Neural cell (in vitro differentiated cells): Measurements from ENCODE around the gene JMJD1C. TPM values are rescaled to one million over a fixed set of nuclear protein-coding genes. Genes with fewer than 3 reads are reported as not detected.

Experiments used
- H2AFZ ChIP-seq: fragments of 200-600, 300-800 bp; sonication (generic), shearing (Covaris generic); 2 replicates; pipeline ENCODE4 v1.6.0; 2014; ENCODE audit warnings: low read depth, mild to moderate bottlenecking, antibody characterized with exemption, low read length, moderate library complexity
- H3F3A ChIP-seq: fragments of 200-600 bp; shearing (Covaris generic); 2 replicates; pipeline ENCODE4 v1.6.1; 2016; ENCODE audit warnings: mild to moderate bottlenecking, moderate library complexity, mixed read lengths, antibody characterized with exemption, low read length; ENCODE audit not compliant: insufficient read depth, poor library complexity, severe bottlenecking
- H3K27ac ChIP-seq: fragments of 200-600, 300-800 bp; sonication (generic), shearing (Covaris generic); 2 replicates; pipeline ENCODE4 v1.5.1; 2014; ENCODE audit warnings: mild to moderate bottlenecking, low read length, moderate library complexity
- H3K27me3 ChIP-seq: fragments of 300-800, 200-600 bp; sonication (generic), shearing (Covaris generic); 2 replicates; pipeline ENCODE4 v1.6.0; 2014; ENCODE audit warnings: mild to moderate bottlenecking, low read depth, low read length, moderate library complexity; ENCODE audit not compliant: insufficient read depth
- H3K36me3 ChIP-seq: fragments of 300-800, 200-600 bp; sonication (generic), shearing (Covaris generic); 2 replicates; pipeline ENCODE4 v1.5.1; 2014; ENCODE audit warnings: mild to moderate bottlenecking, antibody characterized with exemption, low read length, moderate library complexity; ENCODE audit not compliant: insufficient read depth
- H3K4me2 ChIP-seq: fragments of 300-800, 200-600 bp; sonication (generic), shearing (Covaris generic); 2 replicates; pipeline ENCODE4 v1.6.0; 2014; ENCODE audit warnings: mild to moderate bottlenecking, low read length
- H3K4me3 ChIP-seq: fragments of 300-800, 200-600 bp; sonication (generic), shearing (Covaris generic); 2 replicates; pipeline ENCODE4 v1.5.1; 2014; ENCODE audit warnings: mild to moderate bottlenecking, low read length, moderate library complexity
- H3K79me2 ChIP-seq: fragments of 200-600 bp; shearing (Covaris generic); replicated peaks from 2 replicates; pipeline ENCODE4 v1.6.0; 2014; ENCODE audit warnings: mild to moderate bottlenecking, low read length, moderate library complexity; ENCODE audit not compliant: insufficient read depth
- H3K9ac ChIP-seq: fragments of 300-800, 200-600 bp; sonication (generic), shearing (Covaris generic); 2 replicates; pipeline ENCODE4 v1.6.1; 2016; ENCODE audit warnings: mild to moderate bottlenecking, low read length, mixed read lengths
- H3K9me2 ChIP-seq: fragments of 200-600 bp; shearing (Covaris generic); 2 replicates; pipeline ENCODE4 v1.6.1; 2016; ENCODE audit warnings: mild to moderate bottlenecking, low read length, mixed read lengths; ENCODE audit not compliant: insufficient read depth
- H3K9me3 ChIP-seq: fragments of 200-600, 300-800 bp; sonication (generic), shearing (Covaris generic); 2 replicates; pipeline ENCODE4 v1.6.1; 2016; ENCODE audit warnings: mild to moderate bottlenecking, mixed run types, low read length, moderate library complexity, mixed read lengths
- H4K20me1 ChIP-seq: fragments of 200-600 bp; shearing (Covaris generic); 2 replicates; pipeline ENCODE4 v1.6.1; 2016; ENCODE audit warnings: mild to moderate bottlenecking, mixed run types; ENCODE audit not compliant: insufficient read depth
- EP300 ChIP-seq: fragments of 450-650 bp; conservative IDR thresholded peaks from 2 replicates; pipeline ENCODE4 v1.6.1; 2014; ENCODE audit warnings: antibody characterized with exemption, mild to moderate bottlenecking, moderate library complexity; ENCODE audit not compliant: poor library complexity, severe bottlenecking
- EZH2 ChIP-seq: fragments of 200-600, 300-800 bp; shearing (Covaris generic), sonication (generic); IDR thresholded peaks from 2 replicates; pipeline ENCODE4 v1.6.1; 2014; ENCODE audit warnings: antibody characterized with exemption, low read length, borderline replicate concordance, mild to moderate bottlenecking; ENCODE audit not compliant: insufficient read depth, poor library complexity, severe bottlenecking
- MXI1 ChIP-seq: fragments of 450-650 bp; conservative IDR thresholded peaks from 2 replicates; pipeline ENCODE4 v1.6.1; 2014; ENCODE audit warnings: antibody characterized with exemption, mild to moderate bottlenecking; ENCODE audit not compliant: poor library complexity, severe bottlenecking
- POLR2AphosphoS5 ChIP-seq: IDR thresholded peaks from 2 replicates; pipeline ENCODE4 v1.6.1; 2012
- RAD21 ChIP-seq: fragments of 450-650 bp; conservative IDR thresholded peaks from 2 replicates; pipeline ENCODE4 v1.6.1; 2014; ENCODE audit warnings: antibody characterized with exemption, mild to moderate bottlenecking, moderate library complexity
- SMC3 ChIP-seq: fragments of 450-650 bp; conservative IDR thresholded peaks from 2 replicates; pipeline ENCODE4 v1.6.1; 2014; ENCODE audit warnings: antibody characterized with exemption, mild to moderate bottlenecking, moderate library complexity; ENCODE audit not compliant: poor library complexity
- TAF1 ChIP-seq: IDR thresholded peaks from 2 replicates; pipeline ENCODE4 v1.6.1; 2012; ENCODE audit warnings: low read depth
- polyA plus RNA-seq: library from polyadenylated mRNA; depleted of rRNA; stranded (reverse); fragments of >200 nt; gene quantifications from 2 replicates; pipeline ENCODE4 v1.2.3, GENCODE V29; 2014
- TF ChIP-seq, protein P1 (sequence below): fragments of 450-650 bp; IDR thresholded peaks from 2 replicates; pipeline ENCODE4 v1.5.1; 2014; ENCODE audit warnings: antibody characterized with exemption, mild to moderate bottlenecking, moderate library complexity; ENCODE audit not compliant: poor library complexity, severe bottlenecking
- TF ChIP-seq, protein P2 (sequence below): IDR thresholded peaks from 2 replicates; pipeline ENCODE4 v1.6.1; 2012; ENCODE audit warnings: borderline replicate concordance

The JMJD1C gene
- polyA plus RNA-seq, 1 donor from 2014 or later = 108 TPM

DNA sequence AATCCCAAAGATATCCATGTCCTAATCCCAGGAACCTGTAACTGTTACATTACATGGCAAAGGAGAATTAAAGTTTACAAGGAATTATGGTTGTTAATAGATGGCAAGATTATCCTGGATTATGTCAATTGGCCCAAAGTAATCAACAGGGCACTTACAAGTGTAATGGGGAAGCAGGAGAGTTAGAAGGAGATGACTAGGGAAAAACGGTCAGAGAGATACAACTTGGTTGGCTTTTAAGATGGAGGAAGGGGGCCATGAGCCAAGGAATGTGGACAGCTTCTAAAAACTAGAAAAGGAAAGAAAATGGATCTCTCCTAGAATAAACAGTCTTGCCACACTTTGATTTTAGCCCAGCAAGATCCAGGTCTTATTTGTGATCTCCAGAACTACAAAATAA, 3.3 kb downstream of the JMJD1C start:
- TF ChIP-seq MXI1 = no peak
- TF ChIP-seq, protein P1, sequence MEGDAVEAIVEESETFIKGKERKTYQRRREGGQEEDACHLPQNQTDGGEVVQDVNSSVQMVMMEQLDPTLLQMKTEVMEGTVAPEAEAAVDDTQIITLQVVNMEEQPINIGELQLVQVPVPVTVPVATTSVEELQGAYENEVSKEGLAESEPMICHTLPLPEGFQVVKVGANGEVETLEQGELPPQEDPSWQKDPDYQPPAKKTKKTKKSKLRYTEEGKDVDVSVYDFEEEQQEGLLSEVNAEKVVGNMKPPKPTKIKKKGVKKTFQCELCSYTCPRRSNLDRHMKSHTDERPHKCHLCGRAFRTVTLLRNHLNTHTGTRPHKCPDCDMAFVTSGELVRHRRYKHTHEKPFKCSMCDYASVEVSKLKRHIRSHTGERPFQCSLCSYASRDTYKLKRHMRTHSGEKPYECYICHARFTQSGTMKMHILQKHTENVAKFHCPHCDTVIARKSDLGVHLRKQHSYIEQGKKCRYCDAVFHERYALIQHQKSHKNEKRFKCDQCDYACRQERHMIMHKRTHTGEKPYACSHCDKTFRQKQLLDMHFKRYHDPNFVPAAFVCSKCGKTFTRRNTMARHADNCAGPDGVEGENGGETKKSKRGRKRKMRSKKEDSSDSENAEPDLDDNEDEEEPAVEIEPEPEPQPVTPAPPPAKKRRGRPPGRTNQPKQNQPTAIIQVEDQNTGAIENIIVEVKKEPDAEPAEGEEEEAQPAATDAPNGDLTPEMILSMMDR = no peak
- TF ChIP-seq POLR2AphosphoS5 = no peak
- no peak for TF ChIP-seq EP300
- TF ChIP-seq, protein P2, sequence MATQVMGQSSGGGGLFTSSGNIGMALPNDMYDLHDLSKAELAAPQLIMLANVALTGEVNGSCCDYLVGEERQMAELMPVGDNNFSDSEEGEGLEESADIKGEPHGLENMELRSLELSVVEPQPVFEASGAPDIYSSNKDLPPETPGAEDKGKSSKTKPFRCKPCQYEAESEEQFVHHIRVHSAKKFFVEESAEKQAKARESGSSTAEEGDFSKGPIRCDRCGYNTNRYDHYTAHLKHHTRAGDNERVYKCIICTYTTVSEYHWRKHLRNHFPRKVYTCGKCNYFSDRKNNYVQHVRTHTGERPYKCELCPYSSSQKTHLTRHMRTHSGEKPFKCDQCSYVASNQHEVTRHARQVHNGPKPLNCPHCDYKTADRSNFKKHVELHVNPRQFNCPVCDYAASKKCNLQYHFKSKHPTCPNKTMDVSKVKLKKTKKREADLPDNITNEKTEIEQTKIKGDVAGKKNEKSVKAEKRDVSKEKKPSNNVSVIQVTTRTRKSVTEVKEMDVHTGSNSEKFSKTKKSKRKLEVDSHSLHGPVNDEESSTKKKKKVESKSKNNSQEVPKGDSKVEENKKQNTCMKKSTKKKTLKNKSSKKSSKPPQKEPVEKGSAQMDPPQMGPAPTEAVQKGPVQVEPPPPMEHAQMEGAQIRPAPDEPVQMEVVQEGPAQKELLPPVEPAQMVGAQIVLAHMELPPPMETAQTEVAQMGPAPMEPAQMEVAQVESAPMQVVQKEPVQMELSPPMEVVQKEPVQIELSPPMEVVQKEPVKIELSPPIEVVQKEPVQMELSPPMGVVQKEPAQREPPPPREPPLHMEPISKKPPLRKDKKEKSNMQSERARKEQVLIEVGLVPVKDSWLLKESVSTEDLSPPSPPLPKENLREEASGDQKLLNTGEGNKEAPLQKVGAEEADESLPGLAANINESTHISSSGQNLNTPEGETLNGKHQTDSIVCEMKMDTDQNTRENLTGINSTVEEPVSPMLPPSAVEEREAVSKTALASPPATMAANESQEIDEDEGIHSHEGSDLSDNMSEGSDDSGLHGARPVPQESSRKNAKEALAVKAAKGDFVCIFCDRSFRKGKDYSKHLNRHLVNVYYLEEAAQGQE = no peak
- TF ChIP-seq TAF1 = no peak
- no peak for TF ChIP-seq RAD21
- no peak for TF ChIP-seq SMC3
- TF ChIP-seq EZH2 = no peak
- Histone ChIP-seq H3K9ac (no peak overlapping the region), H3K27me3 (no peaks in the 10 kb centered on the region), H2AFZ (no peak overlapping the region), H3K36me3 (no peaks in the 10 kb centered on the region), H3K9me2 (no peaks in the 10 kb centered on the region), H3F3A (peaks cover 5% of the 10 kb centered on the region), H3K27ac (no peak overlapping the region), H3K4me3 (no peak overlapping the region), H3K79me2 (peaks cover 74% of the 10 kb centered on the region), H4K20me1 (peaks cover 8% of the 10 kb centered on the region), H3K9me3 (no peaks in the 10 kb centered on the region), H3K4me2 (no peak overlapping the region)

DNA sequence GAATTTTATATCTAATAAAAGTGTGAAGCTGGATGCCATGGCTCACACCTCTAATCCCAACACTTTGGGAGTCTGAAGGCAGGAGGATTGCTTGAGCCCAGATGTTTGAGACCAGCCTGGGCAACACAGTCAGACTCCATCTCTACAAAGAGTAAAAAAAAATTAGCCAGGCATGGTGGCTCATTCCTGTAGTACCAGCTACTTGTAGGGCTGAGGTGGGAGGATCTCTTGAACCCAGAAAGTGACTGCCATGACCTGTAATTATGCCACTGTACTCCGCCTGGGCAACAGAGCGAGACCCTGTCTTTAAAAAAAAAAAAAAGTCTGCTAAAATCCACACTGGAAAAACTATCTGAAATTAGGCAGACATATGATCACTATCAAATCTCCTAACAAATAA, 7.6 kb downstream of the JMJD1C start:
- peaks cover 2% of the 10 kb centered on the region for H4K20me1 ChIP-seq
- H3K27ac ChIP-seq = no peak overlapping the region
- no peak overlapping the region for H2AFZ ChIP-seq
- H3K36me3 ChIP-seq = no peaks in the 10 kb centered on the region
- no peak for TF ChIP-seq POLR2AphosphoS5
- TF ChIP-seq EZH2 = no peak
- no peak for TF ChIP-seq MXI1
- TF ChIP-seq, protein P2 = no peak
- no peak for TF ChIP-seq TAF1
- TF ChIP-seq RAD21 = no peak
- no peak for TF ChIP-seq SMC3
- no peak for TF ChIP-seq EP300
- TF ChIP-seq, protein P1 = no peak
- no peak overlapping the region for H3K4me3 ChIP-seq
- H3K27me3 ChIP-seq = no peaks in the 10 kb centered on the region
- no peak overlapping the region for H3K9ac ChIP-seq
- H3K9me2 ChIP-seq = no peaks in the 10 kb centered on the region
- no peaks in the 10 kb centered on the region for H3K9me3 ChIP-seq
- H3K4me2 ChIP-seq = no peak overlapping the region
- H3F3A ChIP-seq = no peaks in the 10 kb centered on the region
- H3K79me2 ChIP-seq = peaks cover 69% of the 10 kb centered on the region
